Stimulated activated CD4-positive, alpha-beta T cell treated with anti-CD3 and anti-CD28 coated beads, Interleukin-4, amount 100 ng/mL, for 4 hours (primary cell): ENCODE data around the gene NOPCHAP1.
"Not testable (repeated sequence)": the region's sequence is repeated elsewhere in the genome, so short reads cannot be mapped to it uniquely, and the experiment has no call there.

Source experiments
- DNase-seq, 2 experiments: peaks; one replicate each; pipeline ENCODE4 v3.0.0-alpha.2; 2020

Gene NOPCHAP1, protein sequence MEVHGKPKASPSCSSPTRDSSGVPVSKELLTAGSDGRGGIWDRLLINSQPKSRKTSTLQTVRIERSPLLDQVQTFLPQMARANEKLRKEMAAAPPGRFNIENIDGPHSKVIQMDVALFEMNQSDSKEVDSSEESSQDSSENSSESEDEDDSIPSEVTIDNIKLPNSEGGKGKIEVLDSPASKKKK

DNA sequence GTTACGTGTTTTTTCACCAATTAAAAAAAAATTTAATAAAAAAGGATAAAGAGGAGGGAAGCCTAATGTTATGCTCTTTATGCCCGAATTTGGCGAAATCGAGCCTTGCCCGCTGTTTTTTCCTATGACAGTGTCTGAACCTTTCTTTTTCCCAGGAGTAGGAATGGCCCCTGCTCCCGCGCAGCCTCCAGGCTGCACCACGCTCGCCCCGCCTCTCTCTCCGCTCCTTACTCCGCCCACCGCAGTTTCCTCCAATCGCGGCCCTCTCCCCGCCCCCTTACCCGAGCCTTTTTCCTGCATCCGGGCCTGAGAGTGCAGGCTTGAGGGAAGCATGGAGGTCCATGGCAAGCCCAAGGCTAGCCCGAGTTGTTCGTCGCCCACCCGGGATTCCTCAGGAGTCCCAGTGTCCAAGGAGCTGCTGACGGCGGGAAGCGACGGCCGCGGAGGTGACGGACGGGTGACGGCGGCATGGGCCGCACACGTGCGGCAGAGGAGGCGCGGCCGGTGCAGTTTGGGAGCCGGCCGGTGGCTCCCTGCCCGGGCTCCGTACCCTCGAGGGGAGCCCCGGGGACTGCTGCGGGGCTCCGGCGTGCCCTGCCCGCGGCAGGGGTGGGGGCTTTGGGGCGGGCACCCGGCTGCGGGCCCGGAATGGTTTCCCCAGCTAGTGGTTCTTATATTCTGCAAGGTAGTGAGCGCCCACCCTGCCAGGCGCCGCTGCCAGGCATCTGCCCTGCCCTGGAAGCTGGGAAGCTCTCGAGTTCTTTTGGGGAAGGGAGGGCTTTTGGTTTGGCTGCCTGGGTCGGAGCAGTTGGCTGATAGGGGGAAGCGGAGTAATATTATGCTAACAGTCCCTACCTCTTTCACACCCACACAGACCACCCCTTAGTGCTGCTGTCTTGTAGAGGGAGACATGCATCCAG is at the start of gene NOPCHAP1:
NOPCHAP1 (plus strand) TSS at position 295 of the 920 bp plus-strand sequence; CDS start at position 332, 37 bp downstream.
- DNase-seq = peak; percentile 81 to 82

- no peak for DNase-seq
These were observed 47.7 kb upstream of the NOPCHAP1 start for GRCh38 chr12:104938371-104938770.

GRCh38 chr12:104939089-104939488 is 47.0 kb upstream of the NOPCHAP1 start:
- no peak for DNase-seq

- no peak for DNase-seq
These were observed 44.7 kb upstream of the NOPCHAP1 start for GRCh38 chr12:104941454-104941853.

GRCh38 chr12:104942075-104942474 is 44.0 kb upstream of the NOPCHAP1 start:
- no peak for DNase-seq

DNA sequence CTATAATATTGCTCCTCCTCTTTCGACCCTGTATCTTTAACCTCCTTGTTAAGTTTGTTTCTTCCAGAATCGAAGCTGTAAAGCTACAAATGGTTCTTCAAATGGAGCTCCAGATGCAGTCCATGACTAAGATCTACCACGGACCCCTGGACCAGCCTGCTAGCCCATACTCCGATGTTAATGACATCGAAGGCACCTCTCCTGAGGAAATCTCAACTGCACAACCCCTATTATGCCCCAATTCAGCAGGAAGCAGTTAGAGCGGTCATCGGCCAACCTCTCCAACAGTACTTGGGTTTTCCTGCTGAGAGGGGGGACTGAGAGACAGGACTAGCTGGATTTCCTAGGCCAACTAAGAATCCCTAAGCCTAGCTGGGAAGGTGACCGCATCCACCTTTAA is 42.7 kb upstream of the NOPCHAP1 start:
- not testable (repeated sequence) for DNase-seq

- DNase-seq = no peak
These were observed 41.9 kb upstream of the NOPCHAP1 start for GRCh38 chr12:104944252-104944651.

GRCh38 chr12:104948716-104949115 is 37.4 kb upstream of the NOPCHAP1 start:
- DNase-seq = not testable (repeated sequence)

DNA sequence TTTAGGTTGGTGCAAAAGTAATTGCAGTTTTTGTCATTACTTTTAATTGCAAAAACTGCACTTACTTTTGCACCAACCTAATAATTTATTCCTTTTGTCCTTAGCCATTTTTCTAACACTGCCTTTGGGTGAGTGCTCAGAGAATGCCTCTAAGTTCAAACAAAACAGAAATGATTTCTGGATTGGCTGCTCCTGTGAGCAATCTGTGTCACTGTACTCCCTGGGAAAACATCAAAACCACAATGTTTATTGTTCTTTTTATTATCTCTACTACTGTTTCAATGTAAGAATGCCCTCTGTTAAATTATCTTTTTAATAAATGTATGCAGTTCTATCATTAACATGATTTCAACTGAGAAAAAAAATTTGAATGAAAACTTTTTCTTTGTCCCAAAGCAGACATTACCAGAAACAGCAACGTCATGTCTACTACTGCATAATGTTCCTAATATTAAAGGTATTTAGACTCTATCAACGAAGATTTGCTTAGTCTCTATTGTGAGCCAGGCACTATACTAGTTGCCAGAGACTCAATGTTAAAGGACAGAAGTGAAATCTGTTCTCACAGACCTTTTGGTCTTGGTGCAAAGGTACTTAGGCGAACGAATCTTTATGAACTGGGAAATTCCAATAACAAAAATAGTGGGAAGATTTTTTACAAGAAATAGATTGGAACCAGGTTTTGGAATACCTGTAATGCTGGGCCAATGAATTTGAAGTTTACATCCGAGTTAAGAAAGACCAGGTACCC is 34.2 kb upstream of the NOPCHAP1 start:
- DNase-seq = no peak

DNA sequence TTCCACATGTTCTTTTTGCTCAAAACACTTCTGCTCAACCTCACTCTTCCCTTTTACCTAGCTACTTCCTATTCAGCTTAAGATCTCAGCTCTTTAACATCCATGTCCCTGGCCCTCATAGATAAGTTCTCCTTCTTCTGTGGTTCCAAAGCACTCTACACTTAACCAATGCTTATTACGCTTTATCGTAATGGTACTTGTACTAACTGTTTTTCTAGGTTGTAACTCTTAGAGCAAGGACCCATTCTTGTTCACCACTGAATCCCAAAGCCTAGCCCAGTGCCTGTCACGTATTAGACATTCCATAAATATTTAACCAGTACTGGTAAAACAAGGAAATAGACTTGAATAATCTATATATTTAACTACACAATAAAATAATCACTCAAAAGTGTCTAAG is 33.3 kb upstream of the NOPCHAP1 start:
- no peak for DNase-seq

DNA sequence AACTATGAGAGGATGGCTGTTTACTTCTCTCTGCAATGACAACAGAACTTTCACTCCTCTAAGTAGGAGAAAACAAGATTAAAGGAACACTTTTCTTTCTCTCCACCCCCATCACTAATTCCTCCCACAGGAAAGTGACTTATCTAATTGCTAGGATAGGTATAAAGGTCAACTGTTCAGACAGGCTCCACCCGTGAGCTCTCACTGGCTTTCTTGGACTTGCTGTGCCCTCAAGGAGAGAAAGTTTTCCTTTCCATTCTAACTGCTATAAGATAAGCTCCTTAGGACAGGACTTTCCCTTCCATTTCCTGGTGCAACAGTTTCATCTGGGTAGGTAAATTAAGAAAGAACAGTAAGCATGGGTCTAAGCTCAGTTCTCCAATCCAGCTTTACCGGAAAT is 32.8 kb upstream of the NOPCHAP1 start:
- no peak for DNase-seq

GRCh38 chr12:104955703-104956102 is 30.4 kb upstream of the NOPCHAP1 start:
- no peak for DNase-seq

- no peak for DNase-seq
These were observed 29.0 kb upstream of the NOPCHAP1 start for GRCh38 chr12:104956870-104957718.

DNA sequence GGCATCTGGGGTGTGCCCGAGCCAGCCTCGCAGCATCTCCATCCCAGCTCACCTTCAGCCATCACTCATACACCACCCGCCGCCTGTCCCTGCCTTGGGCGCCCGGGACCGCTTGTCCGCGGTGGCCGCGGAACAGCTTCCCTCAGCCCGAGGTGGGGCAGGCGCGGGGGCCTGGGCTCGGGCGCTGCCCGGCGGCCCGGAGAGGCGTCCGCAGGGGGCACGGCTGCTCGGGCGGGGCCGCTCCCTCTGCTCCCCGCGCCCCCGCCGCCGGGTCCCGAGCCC is 28.5 kb upstream of the NOPCHAP1 start:
- peak; percentile 26 to 29 for DNase-seq

DNA sequence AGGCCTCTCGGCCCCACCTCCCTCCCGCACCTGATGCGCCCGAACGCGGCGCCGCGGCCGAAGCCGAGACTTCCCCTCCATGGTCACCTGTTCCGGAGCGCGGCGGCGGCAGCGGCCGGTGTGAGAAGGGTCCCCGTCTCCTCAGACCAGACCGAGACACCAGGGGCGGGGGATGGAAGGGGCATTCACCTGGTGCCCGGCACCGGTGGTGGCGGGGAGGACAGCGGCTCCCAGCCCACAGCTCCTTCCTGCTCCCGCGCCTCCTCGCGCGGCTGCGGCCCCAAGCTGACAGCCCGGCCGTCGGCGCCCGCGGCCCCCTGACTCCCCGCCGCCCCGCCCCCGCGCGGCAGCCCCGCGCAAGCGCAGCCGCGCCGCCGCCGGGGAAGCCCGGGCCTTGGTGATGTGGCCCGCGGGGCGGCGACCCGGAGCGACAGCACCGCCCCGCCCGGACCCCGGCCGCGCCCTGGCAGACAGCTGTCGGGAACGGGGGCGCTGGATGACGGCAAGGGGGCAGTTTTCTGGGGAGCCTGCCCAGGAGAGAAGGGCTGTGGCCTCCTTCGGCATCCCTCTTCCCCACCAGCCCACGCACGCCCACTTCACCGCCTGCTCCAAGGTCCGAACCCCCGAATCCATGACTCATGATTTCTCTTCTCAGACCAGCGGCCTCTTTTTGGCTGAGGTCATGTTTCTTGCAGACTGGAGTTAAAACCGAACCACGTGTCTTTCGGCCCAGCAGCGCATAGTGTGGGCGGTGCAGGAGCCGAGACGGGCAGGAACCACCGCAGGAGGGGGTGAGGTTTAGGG is 27.9 kb upstream of the NOPCHAP1 start, which contains the start of gene SLC41A2:
SLC41A2 (minus strand) TSS at position 290 of the 804 bp plus-strand sequence. CDS start 29,763 bp downstream, outside the sequence.
- DNase-seq = peak; percentile 76 to 87

GRCh38 chr12:104958805-104959334 is 27.2 kb upstream of the NOPCHAP1 start:
- no peak for DNase-seq

GRCh38 chr12:104959335-104959841 is 26.7 kb upstream of the NOPCHAP1 start:
- no peak for DNase-seq

GRCh38 chr12:104960464-104960863 is 25.7 kb upstream of the NOPCHAP1 start:
- DNase-seq = no peak

DNA sequence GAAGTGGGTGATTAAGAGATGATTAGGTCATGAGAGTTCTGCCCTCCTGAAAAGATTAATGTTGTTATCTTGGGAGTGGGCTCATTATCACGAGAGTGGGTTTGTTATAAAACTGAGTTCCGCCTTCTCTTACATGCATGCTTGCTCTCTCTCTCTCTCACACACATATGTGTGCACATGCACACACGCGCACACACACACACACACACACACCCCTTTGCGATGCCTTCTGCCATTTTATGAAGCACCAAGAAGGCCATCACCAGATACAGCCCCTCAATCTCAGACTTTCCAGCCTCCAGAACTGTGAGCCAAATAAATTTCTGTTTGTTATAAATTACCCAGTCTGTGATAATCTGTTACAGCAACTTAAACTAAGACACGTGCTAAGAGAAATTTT is 22.4 kb upstream of the NOPCHAP1 start:
- no peak for DNase-seq

DNA sequence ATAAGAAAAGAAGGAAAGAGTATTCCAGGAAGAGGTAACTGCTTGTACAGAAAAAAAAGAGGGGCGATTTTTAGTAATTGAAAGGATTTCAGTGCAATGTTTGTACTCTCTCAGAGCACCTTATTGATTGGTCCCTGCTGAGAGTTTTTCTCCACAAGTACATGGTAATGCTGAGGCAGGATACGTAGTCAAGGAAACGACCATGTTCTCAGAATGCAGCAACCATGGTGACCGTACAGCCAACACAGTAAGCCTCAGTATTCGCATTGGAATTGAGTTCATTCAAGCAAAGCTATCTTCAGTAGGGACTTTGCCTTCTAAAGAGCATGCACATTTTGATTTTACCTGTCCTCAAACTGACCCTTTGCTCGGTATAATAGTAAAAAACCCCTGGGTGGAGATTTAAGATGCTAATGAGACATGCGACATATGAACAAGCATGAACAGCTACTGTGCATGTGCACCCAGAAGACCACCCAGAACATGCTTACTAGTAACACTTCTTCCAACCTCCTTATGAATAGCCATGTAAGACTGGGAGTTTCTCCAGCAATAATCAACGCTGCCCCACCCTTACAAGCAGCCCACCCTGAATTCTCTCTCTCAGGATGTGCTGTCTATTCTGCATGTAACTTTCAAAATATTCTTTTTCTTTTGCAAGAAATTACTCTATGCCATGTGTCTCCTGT is 21.8 kb upstream of the NOPCHAP1 start:
- no peak for DNase-seq

- no peak for DNase-seq
These were observed 21.3 kb upstream of the NOPCHAP1 start for GRCh38 chr12:104964856-104965205.
